ENCODE data around the gene VGLL1.

The VGLL1 gene

DNA sequence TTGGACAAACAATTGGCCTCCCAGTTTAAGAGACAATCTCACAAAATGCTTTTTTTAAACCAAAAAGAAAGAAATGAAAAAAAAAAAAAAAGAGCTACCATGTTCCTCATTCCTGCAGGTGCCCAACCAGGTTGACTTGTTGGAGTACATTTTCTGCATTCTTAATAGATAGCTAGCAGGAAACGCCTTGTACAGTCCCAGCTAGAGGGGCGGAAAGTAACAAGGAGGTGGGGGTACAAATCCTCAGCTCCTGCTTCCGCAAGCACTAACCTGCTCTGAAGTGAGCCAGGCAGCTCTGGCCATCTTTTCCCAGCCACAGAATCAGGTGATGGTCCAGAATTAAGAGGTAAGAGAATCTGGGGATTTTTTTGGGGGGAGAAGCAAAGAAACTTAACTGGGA lies at the start of gene VGLL1:
TSS of gene VGLL1 (plus strand) at position 265 of the 400 bp plus-strand sequence. CDS start 3,806 bp downstream, outside the sequence.
- TF ChIP-seq, protein P1, sequence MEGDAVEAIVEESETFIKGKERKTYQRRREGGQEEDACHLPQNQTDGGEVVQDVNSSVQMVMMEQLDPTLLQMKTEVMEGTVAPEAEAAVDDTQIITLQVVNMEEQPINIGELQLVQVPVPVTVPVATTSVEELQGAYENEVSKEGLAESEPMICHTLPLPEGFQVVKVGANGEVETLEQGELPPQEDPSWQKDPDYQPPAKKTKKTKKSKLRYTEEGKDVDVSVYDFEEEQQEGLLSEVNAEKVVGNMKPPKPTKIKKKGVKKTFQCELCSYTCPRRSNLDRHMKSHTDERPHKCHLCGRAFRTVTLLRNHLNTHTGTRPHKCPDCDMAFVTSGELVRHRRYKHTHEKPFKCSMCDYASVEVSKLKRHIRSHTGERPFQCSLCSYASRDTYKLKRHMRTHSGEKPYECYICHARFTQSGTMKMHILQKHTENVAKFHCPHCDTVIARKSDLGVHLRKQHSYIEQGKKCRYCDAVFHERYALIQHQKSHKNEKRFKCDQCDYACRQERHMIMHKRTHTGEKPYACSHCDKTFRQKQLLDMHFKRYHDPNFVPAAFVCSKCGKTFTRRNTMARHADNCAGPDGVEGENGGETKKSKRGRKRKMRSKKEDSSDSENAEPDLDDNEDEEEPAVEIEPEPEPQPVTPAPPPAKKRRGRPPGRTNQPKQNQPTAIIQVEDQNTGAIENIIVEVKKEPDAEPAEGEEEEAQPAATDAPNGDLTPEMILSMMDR (conservative IDR thresholded peaks at IDR 0.05): no peak
- H3K27ac ChIP-seq: no peak within 1 kb of the TSS

DNA sequence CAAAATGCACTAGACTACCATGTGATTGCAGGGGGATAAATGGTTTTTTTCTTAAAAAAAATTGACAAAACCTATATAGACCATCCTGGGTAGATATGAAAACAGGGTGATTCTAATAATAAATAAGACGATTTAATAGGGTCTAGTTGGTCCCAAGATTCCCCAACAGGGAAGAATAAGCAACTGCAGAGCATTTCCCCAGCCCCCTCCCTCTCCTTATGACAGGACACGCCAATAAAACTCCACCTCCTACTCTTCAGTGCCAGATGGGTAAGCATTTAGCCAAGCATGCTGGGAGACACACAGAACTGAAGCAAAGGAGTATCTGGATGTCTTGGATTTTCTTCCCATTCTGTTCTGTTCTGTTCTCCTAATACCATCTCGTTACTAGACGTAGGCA lies 44.4 kb upstream of the VGLL1 start, which contains the start of gene BRS3:
TSS of gene BRS3 (plus strand) at position 301 of the 400 bp plus-strand sequence. CDS start 168 bp downstream, outside the sequence.
- no peak within 1 kb of the TSS for H3K27ac ChIP-seq
- TF ChIP-seq, protein P1 (conservative IDR thresholded peaks at IDR 0.05): no peak

DNA sequence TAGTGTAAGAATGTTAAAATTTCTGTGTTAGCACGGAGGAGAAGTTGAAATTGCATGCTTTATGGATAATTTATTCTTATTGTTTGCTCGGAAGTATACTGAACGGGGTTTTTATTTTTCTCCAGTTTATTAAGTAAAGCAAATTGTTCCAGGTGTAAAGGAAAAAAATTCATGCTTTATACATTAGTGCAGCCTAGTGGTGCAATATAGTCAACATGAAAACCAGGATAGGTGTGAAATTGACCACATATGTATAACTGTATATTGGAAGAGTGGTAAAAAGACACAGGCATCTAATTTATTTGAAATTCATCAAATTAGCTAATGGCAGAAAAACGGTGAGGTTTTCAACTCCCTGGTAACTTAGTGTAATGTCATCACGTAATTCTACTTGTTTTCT lies 43.3 kb upstream of the VGLL1 start:
- TF ChIP-seq, protein P1 (conservative IDR thresholded peaks at IDR 0.05): peak; percentile 63
- H3K27ac ChIP-seq: no peak overlapping the region

GRCh38 chrX:136491832-136492231 lies 40.2 kb upstream of the VGLL1 start:
- no peak overlapping the region for H3K27ac ChIP-seq
- TF ChIP-seq, protein P1 (conservative IDR thresholded peaks at IDR 0.05): peak; percentile 19; the same call in 1 of the 2 replicates

- TF ChIP-seq, protein P1 (conservative IDR thresholded peaks at IDR 0.05): no peak
- H3K27ac ChIP-seq: no peak overlapping the region
Observed at GRCh38 chrX:136493011-136493410, 39.0 kb upstream of the VGLL1 start.

GRCh38 chrX:136495043-136495442 lies 37.0 kb upstream of the VGLL1 start:
- H3K27ac ChIP-seq: no peak overlapping the region
- TF ChIP-seq, protein P1 (conservative IDR thresholded peaks at IDR 0.05): no peak

GRCh38 chrX:136496186-136496763 lies 35.7 kb upstream of the VGLL1 start:
- peak overlapping the region; percentile 91 for H3K27ac ChIP-seq
- TF ChIP-seq, protein P1 (conservative IDR thresholded peaks at IDR 0.05): no peak

Measured in VCaP (cell line).